ENCODE measurements around the gene PLOD1.
"Not testable (repeated sequence)": the region's sequence is repeated elsewhere in the genome, so short reads cannot be mapped to it uniquely, and the experiment has no call there.

PLOD1 gene

DNA sequence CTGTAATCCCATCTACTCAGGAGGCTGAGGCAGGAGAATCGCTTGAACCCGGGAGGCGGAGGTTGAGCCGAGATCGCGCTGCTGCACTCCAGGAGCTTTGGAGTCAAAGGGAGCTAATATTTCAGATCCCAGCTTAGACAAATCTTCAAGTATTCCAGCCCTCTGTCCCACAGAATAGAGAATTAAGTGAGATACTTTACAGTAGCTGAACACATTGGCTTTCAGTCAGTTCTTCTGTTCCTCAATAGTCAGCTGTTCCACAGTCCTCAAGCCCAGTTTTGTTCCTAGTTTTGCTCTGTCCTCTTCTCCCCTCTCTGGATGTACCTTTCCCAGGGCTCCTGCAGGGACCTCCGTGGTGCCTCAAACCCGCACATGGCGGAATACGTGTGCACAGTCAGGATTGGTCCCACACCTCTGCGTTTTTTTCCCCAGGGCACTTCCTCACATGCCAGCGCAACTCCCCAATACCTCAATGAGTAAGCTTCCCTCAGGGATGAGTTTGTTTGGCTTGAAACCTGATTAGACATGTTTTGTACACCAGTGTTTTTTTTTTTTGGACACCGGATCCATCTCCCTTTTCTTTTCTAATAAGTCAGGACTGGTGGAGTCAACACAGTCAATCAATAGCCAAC lies 47.0 kb downstream of the PLOD1 start:
- no peak for DNase-seq

DNA sequence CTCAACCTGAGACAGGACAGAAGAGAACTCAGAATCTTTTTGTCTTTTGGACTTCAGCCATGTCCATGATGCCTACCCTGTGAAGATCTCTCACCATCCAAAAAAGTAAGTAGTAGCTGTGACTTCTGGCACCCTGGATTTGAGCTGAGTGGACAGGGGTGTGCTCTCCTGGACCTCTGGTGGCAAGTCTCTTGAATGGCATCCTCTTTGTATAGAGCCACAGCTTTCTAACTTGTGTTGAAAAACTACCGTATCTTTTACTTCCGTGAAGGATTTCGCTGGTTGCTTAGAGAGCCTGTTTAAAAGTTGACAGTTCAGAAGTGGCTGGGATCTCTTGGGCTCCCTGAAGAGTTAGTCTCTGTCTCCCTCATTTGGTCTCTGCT lies 47.5 kb downstream of the PLOD1 start:
- DNase-seq = no peak

DNA sequence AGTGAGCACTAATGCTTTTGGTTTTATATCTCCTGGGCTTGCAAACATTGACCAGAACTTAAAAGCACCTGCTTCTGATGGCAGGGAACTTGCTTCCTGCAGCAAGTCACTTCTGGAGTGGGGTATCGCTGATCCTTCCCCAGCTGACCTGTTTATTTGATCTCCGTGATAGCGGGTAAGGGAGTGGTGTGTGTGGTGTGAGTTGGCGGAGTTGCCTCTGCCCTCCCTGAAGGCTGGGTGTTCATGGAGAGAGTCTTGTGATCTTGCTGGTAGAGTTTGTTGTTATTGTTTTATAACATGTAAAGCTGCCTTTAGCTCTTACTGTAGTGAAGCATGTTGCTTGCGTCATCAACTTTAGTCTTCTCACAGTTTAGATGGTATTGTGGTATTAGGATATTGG lies 49.6 kb downstream of the PLOD1 start:
- no peak for DNase-seq

DNA sequence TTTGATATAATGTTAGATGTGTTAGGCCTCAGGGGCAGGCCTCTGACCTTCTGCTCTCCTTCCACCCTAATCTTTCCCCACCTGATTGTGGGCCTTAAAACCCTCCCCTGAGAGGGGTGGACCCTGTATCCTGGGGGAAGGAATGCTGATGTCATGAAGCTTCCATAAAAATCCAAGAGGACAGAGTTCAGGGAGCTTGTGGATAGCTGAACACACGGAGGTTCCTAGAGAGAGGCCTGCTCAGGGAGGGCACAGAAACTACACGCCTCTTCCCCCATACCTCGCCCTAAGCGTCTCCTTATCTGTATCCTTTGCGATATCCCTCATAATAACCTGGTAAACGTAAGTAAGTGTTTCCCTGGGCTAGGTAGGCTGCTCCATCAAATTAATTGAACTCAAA lies 50.1 kb downstream of the PLOD1 start:
- DNase-seq = no peak

DNA sequence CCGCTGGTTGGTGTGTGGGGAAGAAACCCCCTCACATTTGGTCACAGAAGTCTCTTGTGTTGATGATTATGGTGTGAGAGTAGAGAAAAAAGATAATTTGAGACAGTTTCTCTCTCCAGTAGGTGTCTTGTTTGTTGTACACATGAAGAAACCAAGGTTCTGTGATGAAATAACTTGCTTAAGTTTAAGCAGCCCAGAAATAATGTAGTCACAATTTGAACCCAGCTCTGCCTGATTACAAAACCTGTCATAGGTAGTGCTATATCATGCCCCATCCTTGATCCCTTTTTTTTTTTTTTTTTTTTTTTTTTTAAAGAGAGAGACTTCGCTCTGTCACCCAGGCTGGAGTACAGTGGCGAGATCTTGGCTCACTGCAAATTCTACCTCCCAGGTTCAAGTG lies 50.7 kb downstream of the PLOD1 start:
- no peak for DNase-seq

DNA sequence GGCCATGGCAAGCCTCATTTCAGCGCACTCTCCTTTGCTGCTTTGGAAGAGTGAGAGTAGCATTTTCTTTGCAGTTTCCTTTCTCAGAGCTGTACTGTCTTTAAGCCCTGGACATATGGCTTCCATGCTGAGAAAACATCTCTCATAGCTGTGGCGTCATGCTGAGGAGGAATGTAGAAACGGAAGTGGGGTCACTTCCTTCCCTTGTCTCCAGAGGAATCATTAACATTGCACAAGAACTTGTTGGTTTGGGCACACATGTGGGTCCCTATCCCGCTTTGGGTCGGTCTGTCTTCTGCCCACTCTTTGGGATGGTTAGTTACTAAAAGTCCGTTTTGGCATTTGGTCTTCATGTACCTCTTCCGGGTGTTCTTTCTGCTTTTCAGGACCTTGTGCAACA lies 51.3 kb downstream of the PLOD1 start:
- peak; percentile 67 for DNase-seq

DNA sequence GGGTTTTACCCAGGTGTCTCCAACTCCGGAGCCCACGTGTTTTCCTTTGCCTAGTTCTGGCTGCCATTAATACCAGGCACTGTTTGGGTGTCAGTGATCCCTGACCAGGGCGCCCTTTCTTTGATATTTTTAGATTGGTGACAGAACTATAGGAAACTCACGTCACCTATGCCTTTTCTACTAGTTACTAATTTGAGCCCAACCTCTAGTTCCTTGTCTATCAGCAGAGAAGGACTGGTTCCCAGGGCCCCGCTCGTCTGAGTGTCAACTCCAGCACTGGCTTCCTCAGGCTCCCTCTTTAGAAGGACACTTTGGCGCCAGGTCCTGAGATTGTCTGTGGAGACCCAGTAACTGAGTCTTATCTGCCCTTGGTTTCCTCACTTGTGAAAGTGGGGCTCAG lies 55.2 kb downstream of the PLOD1 start:
- no peak for DNase-seq

DNA sequence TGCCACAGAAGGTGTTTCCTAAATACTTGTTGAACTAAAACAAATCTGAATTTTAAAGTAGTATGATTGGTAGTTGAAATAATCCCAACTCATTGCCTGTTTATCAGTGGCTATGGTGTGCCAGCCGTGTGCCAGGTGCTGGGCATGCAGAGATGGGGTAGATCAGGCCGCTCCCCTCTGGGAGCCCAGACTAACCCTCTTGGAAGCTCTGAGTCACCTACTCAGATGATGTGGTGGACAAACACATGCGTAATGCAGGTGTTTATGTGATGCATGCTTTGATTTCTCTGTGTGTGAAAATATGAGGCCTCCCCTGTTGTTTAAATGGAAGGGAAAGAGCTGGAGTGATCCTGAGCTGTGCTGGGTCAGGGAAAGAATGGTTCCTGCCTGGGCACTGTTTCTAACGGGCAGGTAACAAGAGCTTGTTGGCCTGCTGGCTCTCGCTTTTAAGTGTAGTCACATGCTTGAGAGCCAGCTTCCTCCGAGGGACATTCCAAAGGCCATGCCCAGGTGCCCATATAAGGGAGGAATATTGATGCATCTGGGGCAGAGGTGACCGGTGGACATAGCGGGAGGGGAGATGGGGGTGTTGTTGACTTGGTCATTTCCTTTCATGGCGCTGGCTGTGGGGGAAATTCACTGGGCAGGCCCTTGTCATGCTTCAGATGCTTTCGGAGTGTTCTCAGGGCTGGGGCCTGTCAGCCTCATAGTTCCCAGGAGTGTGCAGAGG lies 56.0 kb downstream of the PLOD1 start:
- no peak for DNase-seq

DNA sequence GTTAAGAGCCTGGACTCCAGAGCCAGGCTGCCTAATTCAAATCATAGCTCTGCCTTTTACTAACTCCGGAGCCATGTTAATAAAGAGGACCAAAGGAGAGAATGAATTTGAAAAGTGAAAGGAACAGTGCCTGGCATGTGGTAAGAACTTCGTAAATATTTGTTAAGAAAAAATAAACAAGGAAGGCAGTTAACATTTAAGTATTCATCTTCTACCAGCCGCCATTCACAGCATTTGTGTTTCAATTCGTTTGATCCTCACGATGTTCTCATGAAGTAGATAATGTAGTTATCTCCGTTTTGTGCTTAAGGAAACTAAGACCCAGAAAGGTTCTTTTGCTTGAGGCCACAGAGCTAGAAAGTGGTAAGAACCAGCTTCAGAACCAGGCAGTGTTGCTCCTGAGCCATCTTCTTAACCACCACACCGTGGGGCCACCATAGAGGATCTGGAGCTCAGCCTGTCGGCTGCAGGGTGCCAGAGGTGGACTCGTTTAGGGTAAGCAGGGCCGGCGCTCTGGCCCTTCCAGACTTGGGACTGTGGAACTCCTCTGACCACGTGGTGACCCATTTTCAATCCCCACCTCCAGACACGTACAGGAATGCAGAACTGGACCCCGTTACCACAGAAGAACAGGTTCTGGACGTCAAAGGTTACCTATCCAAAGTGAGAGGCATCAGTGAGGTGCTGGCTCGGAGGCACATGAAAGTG lies 57.6 kb downstream of the PLOD1 start:
- DNase-seq = no peak

DNA sequence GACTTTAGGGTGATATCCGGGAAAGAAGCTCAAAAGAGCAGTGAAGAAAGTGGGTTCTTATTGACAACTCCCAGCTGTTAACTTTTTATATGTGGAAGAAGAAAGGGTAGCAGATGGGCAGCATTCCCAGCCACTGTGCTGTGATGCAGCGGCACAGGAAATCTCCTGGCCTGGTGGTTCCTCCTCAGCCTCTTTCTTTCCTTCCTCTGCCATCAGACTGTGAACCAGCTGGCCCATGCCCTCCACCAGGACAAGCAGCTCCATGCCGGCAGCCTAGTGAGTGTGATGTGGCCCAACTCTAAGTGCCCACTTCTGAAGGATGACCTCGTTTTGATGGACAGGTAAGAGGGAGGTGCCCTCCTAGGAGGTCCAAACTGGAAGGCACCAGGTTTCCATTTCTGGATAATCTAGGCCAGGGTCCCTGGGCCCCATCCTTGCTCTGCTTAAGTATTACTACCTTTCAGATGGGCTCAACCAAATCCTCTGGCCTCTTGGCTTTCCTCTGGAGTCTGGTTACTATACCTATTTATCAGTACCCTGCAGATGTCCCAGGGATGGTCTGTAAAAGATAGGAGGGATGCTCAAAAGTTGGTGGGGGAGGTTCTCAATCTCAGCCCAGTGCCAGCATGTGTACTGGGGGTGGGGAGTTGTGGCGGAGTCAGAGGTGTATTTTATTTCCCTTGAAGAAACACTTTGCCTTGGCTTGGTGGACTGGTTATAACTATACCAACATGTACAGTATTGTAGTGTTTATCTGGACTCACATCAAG lies 62.7 kb downstream of the PLOD1 start:
- no peak for DNase-seq

DNA sequence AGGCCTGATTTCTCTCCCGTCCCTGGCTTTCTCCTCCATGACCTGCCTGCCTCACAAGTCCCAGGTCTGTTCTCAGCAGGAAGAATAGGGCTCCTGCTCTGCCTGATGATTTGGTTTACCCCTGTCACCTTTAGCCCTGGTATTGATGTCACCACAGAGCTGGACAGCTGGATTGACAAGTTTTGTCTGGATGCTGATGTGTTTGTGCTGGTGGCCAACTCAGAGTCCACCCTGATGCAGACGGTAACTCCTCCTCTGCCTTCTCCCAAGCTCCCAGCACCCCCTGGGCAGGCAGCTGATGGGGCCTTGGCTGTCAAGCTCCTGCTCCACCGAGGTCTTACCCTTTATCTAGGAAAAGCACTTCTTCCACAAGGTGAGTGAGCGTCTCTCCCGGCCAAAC lies 64.1 kb downstream of the PLOD1 start:
- DNase-seq = no peak

DNA sequence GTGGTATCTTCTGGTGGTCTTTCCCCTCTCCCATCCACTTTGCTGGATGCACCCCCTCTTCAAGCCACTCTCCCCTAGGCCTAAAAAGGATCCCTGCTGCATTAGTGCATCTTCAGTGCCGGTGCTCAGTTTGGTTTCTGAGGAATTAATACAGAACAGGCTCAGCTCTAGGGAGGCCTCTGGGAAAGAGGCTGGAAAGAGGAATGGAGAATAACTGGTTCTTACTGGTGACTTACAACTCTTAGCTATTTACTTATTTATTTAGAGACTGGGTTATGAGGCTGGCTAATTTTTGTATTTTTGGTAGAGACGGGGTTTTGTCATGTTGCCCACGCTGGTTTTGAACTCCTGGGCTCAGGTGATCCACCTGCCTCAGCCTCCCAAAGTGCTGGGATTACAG lies 64.7 kb downstream of the PLOD1 start:
- no peak for DNase-seq

DNA sequence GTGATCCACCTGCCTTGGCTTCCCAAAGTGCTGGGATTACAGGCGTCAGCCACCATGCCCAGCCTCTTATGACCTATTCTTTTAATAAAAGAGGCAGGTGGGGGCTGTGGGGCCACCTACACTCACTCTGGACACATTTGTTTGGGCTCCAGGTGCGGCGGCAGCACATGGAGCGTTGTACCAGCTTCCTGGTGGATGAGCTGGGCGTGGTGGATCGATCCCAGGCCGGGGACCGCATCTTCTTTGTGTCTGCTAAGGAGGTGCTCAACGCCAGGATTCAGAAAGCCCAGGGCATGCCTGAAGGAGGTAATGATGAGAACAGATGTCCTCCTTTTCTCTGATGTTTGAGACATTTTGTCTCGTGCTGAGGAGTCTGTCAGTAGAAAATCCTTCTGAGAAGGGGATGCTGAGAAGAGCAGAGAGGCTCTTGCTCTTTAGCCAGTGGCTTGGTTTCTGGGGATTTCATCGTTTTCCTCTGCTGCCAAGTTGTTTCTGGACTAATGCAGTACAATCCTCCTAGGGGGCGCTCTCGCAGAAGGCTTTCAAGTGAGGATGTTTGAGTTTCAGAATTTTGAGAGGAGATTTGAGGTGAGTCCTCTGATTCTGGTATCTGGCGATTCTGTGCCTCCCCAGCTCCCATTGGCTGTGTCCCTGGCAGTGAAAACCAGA lies 66.9 kb downstream of the PLOD1 start:
- DNase-seq = peak; percentile 65

DNA sequence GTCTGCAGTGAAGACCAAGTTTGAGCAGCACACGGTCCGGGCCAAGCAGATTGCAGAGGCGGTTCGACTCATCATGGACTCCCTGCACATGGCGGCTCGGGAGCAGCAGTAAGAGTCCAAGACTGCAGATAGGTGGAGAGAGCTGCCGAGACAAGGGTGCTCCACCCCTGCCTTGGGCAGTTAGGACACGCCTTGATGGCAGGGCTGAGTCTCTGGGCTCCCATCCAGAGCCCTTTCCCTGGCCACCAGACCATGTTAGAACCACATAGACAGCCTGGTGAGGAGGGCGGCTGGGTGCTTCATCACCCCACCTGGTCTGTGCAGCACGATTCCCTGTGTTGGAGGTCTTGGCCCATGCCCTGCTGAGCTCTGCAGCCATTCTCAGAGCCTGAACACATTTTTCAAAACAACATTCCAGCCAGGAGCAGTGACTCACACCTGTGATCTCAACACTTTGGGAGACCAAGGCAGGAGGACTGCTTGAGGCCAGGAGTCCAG lies 67.5 kb downstream of the PLOD1 start:
- no peak for DNase-seq

DNA sequence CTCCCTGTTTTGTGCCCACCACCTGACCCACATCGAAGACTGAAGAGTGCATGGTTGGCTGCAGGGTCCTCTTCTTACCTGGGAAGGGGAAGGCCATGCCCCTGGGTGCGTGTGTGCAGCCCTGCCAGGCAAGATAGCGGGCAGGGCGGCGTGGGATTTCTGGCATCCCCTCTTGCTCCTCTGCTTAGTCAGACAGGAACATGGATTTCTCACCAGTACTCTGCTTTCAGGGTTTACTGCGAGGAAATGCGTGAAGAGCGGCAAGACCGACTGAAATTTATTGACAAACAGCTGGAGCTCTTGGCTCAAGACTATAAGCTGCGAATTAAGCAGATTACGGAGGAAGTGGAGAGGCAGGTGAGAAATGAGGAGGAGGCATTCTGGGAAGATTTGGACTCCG lies 69.2 kb downstream of the PLOD1 start:
- no peak for DNase-seq

DNA sequence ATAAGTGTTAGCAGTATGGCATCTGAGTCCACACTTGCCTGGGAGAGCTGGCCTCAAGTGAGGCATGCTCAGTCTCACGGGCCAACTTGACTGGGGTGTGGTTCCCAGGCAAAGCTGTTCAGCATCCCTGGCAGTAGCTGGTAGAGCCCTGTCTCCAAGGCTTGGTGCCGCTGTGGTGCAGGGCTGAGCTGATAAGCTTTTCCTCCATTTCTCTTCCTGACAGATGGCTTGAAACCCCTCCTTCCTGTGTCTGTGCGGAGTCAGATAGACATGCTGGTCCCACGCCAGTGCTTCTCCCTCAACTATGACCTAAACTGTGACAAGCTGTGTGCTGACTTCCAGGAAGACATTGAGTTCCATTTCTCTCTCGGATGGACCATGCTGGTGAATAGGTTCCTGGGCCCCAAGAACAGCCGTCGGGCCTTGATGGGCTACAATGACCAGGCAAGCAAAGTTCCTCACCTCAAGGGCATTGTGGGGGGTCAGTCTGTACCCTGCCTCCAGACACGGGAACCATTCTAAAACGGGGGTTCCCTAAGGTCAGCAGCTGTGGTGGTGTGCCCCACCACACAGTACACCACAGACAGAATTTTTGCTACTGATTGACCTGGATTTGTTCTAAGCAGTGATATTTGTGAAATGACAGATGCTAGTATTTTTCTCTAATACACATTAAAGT lies 71.1 kb downstream of the PLOD1 start:
- no peak for DNase-seq

DNA sequence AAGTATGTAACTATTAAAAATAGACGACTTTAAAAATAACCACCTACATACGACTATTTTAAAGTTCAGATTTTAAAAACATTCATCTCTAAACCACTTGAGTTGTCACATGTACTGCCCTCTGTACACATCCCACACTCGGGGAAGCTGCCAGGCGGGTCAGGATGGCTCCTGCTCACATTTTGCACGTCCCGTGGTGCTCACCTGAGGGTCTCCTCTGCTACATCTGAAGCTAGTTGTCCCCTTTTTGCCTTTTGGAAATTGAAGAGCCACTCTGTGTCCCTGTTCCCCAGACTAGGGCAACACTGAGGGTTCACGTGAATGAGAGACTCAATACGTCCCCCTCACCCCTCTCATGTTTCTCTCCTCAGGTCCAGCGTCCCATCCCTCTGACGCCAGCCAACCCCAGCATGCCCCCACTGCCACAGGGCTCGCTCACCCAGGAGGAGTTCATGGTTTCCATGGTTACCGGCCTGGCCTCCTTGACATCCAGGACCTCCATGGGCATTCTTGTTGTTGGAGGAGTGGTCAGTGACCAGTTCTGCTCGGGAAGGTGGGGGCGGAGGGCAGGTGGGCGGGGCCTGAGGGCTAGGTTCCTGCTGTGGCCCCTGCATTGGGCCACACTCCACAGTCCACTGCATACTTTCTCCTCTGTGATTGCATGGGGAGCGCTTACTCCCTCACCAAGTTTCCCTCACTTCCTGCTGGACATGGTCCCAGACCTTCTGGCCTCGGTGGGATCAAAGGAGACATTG lies 71.8 kb downstream of the PLOD1 start:
- no peak for DNase-seq

DNA sequence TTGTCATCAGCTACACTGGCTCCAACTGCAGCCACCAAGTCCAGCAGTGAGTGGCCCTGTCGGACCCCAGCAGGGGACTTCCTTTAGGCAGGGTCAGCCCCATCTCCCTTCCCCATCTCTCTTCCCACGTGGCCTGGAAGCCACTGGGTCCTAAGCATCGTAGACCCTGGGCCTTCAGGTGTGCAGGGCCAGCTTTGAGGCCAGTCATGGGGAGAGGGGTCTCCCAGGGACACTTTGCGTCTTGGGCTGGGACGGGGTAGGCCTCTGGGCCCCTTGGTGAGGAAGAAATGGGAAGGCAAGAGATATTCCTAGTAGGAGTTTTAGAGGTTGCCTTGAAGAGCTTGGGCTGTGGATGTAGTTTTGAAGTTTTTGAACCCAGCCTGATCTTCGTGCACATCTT lies 72.7 kb downstream of the PLOD1 start:
- no peak for DNase-seq

DNA sequence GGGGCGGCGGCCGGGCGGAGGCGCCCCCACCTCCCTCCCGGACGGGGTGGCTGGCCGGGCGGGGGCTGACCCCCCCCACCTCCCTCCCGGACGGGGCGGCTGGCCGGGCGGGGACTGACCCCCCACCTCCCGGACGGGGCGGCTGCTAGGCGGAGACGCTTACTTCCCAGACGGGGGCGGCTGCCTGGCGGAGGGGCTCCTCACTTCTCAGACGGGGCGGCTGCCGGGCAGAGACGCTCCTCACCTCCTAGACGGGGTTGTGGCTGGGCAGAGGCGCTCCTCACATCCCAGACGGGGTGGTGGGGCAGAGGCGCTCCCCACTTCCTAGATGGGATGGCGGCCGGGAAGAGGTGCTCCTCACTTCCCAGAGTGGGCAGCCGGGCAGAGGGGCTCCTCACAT lies 73.8 kb downstream of the PLOD1 start:
- not testable (repeated sequence) for DNase-seq

DNA sequence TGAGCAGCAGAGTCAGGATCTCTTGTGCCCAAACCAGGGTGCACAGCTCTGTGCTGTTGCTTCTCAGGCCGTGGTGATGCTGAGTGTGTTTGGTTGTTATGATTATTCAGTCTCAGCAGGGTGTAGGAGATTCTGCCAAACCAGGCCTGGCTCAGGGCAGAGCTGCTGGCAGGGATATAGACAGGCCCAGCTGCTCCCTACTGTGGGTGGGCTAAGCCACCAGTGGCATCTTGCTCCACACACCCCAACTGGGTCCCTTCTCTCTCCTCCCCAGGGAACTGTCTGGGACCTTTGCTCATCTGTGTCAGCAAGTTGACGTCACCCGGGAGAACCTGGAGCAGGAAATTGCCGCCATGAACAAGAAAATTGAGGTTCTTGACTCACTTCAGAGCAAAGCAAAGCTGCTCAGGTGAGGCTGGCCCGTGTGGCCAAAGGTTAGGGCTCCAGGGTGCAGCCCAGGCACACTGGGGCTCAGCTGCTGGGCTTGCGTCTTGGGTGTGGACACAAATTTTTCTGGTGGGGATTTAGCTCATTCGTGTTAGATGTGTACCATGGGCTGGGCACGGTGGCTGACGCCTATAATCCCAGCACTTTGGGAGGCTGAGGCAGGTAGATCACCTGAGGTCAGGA lies 74.9 kb downstream of the PLOD1 start:
- no peak for DNase-seq
